Erythroblast (primary cell): ENCODE results near the gene IFNW1.

ENCODE experiments used
- GATA1 ChIP-seq: IDR thresholded peaks from 2 replicates; pipeline ENCODE4 v1.6.1; 2011; ENCODE audit warnings: low read depth, mild to moderate bottlenecking, control low read depth, low read length, moderate library complexity
- POLR2A ChIP-seq: IDR thresholded peaks from 2 replicates; pipeline ENCODE4 v1.6.1; 2011; ENCODE audit warnings: mild to moderate bottlenecking, low read length

DNA sequence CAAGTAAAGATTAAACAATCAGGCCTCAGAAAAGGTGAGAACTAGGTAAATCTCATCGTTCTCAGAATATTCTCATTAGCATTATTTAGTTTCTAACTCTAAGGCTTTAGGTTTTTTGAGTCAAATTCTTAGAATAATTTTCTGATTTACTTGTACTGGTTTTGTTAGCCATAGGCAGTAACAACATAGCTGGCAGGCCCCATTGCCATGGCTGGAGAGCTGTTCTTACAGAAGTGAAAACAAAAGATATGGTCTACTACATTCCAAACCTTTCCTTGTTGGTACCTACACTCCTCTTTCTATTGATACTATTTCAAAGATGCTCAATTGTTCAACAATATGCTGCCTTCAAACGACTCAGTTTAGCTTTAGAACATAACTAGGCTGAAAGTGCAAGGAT, 27.3 kb downstream of the IFNW1 start:
- TF ChIP-seq POLR2A (no peak), GATA1 (no peak)
